ENCODE results near the gene A3GALT2. TPM values are rescaled to one million over a fixed set of nuclear protein-coding genes. Genes with fewer than 3 reads are reported as not detected.

The A3GALT2 gene
- total and polyA plus RNA-seq, 8 donors = not detected

GRCh38 chr1:33360367-33360766 lies 39.5 kb upstream of the A3GALT2 start:
- peaks cover 0 to 7% (median 0%) of the 10 kb centered on the region in 4 donors for H3K36me3 ChIP-seq
- no peak for TF ChIP-seq EP300 (IDR thresholded peaks at IDR 0.05)
- TF ChIP-seq POLR2AphosphoS5 (IDR thresholded peaks at IDR 0.05) = no peak
- TF ChIP-seq POLR2A (IDR thresholded peaks at IDR 0.05) = no peak
- no peak for TF ChIP-seq CTCF (IDR thresholded peaks at IDR 0.05)
- H3K27ac ChIP-seq = no peak overlapping the region
- no peak for DNase-seq
- H3K27me3 ChIP-seq = no peaks in the 10 kb centered on the region
- H3K4me3 ChIP-seq = no peak overlapping the region
- intact Hi-C loops (cut with DNase I; ENCODE audit: low total_unique reads) = loop anchor here (10.0 kb wide), 1 partner anchor 104 kb away; no protein-coding TSS in a partner anchor
- H3K4me1 ChIP-seq = peaks cover 19 to 37% (median 26%) of the 10 kb centered on the region in 4 donors
- WGBS, 5 donors = 31 to 62% (median 50%) methylated on average over 1 of the region's 1 CpG
- H3K9me3 ChIP-seq = no peaks in the 10 kb centered on the region

DNA sequence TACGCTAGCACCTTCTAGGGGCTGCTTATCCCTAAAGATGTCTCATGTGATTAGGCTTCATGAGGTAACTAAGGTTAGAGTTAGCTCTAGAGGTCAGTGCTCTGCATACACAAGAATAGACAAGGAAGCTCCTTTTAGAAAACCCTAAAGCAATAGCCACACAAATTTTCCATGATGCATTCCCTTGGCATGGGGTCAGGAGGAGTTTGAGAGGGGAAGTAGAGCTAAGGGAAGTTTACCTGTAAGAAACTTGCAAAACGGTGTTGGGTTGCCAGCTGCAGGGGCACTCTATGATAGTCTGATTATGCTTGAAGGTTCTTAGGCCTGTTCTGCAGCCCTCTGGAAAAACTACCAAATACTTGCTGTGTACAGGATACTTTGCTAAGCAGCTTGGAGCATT lies 39.0 kb upstream of the A3GALT2 start:
- Histone ChIP-seq H3K27ac (no peak overlapping the region), H3K4me3 (no peak overlapping the region), H3K36me3 (peaks cover 0 to 10% (median under 1%) of the 10 kb centered on the region in 4 donors), H3K27me3 (no peaks in the 10 kb centered on the region), H3K9me3 (no peaks in the 10 kb centered on the region), H3K4me1 (peaks cover 19 to 33% (median 22%) of the 10 kb centered on the region in 4 donors)
- 57 to 79% (median 72%) methylated on average over 2 of the region's 2 CpGs for WGBS, 5 donors
- TF ChIP-seq POLR2A (IDR thresholded peaks at IDR 0.05) (no peak), EP300 (IDR thresholded peaks at IDR 0.05) (no peak), CTCF (IDR thresholded peaks at IDR 0.05) (no peak), POLR2AphosphoS5 (IDR thresholded peaks at IDR 0.05) (no peak)
- no peak for DNase-seq
- intact Hi-C loops (cut with DNase I; ENCODE audit: low total_unique reads) = loop anchor here (10.0 kb wide), 1 partner anchor 105 kb away; no protein-coding TSS in a partner anchor

DNA sequence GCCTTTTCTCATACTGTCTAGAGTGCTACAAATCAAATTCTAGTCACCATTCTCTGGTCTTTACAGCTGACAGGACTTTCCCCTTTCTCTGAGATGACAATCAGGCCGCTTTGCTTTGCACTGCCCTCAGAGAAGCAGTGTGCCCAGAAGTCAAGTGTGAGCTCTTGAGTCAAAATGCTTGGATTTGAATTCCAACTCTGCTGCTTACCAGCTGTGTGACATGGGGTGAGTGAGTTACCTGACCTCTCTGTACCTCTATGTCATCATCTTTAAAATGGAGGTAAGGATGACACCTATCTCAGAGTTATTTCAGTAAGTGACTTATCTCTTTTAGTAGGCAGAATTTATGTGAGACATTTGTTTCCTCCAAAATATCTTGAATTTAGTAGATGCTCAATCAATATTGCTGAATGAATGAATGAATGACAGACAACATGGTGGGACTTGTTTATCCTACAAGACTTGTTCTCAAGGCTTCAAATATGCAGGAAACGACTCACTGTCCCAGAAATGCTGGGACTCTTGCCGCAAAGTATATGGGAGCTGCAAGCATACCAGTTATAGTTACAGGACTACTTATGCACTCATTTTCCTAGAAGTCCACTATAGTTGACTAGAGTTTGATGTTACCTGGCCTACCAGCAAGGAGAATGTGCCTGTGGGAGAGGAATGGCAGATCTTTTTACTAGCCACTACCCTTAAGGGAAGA lies 38.1 kb upstream of the A3GALT2 start:
- H3K27me3 ChIP-seq = no peaks in the 10 kb centered on the region
- no peak for DNase-seq
- H3K4me3 ChIP-seq = no peak overlapping the region
- 84 to 93% (median 90%) methylated on average over 3 of the region's 3 CpGs for WGBS, 5 donors
- peaks cover 10 to 23% (median 12%) of the 10 kb centered on the region in 4 donors for H3K4me1 ChIP-seq
- TF ChIP-seq POLR2AphosphoS5 (IDR thresholded peaks at IDR 0.05) (no peak), POLR2A (IDR thresholded peaks at IDR 0.05) (no peak), CTCF (IDR thresholded peaks at IDR 0.05) (no peak), EP300 (IDR thresholded peaks at IDR 0.05) (no peak)
- H3K9me3 ChIP-seq = no peaks in the 10 kb centered on the region
- H3K36me3 ChIP-seq = peaks cover 1 to 20% (median 10%) of the 10 kb centered on the region in 4 donors
- H3K27ac ChIP-seq = no peak overlapping the region
- intact Hi-C loops (cut with DNase I; ENCODE audit: low total_unique reads) = no loop called here

GRCh38 chr1:33358114-33358794 lies 37.4 kb upstream of the A3GALT2 start:
- no peak for DNase-seq
- no peaks in the 10 kb centered on the region for H3K9me3 ChIP-seq
- peaks cover 3 to 24% (median 13%) of the 10 kb centered on the region in 4 donors for H3K36me3 ChIP-seq
- no peaks in the 10 kb centered on the region for H3K27me3 ChIP-seq
- 61 to 79% (median 65%) methylated on average over 4 of the region's 4 CpGs for WGBS, 5 donors
- TF ChIP-seq POLR2AphosphoS5 (IDR thresholded peaks at IDR 0.05) (no peak), POLR2A (IDR thresholded peaks at IDR 0.05) (no peak), CTCF (IDR thresholded peaks at IDR 0.05) (no peak), EP300 (IDR thresholded peaks at IDR 0.05) (no peak)
- no peak overlapping the region for H3K4me3 ChIP-seq
- intact Hi-C loops (cut with DNase I; ENCODE audit: low total_unique reads) = no loop called here
- peaks cover 3 to 16% (median 6%) of the 10 kb centered on the region in 4 donors for H3K4me1 ChIP-seq
- H3K27ac ChIP-seq = no peak overlapping the region

All from stomach (tissue), 9 donors.